Kidney (tissue), 14 donors: ENCODE results near the gene UBE3C. TPM values are rescaled to one million over a fixed set of nuclear protein-coding genes. Genes with fewer than 3 reads are reported as not detected.

Source experiments
- DNase-seq, 5 donors: peaks; one replicate each; pipeline ENCODE4 v3.0.0-alpha.2; 2013 to 2020
- FAIRE-seq: peaks from 2 replicates; lab custom pipeline; 2012; peaks lifted over from hg19 to GRCh38; lab: Jason Lieb, UNC
- H3K27ac ChIP-seq, 2 donors: one replicate each; pipeline ENCODE4 v1.7.0; 2013; ENCODE audit warnings: low read depth in 2 of 2, low read length in 2 of 2, inconsistent platforms in 1 of 2
- H3K27me3 ChIP-seq: one replicate; pipeline ENCODE4 v1.7.1; 2013; ENCODE audit warnings: low read length, inconsistent platforms; ENCODE audit not compliant: control insufficient read depth, insufficient read depth
- H3K36me3 ChIP-seq, 3 donors: one replicate each; pipeline versions ENCODE4 v1.7.0 to v1.7.1; 2013; ENCODE audit warnings: low read length in 3 of 3, control low read depth in 1 of 3, inconsistent platforms in 1 of 3; ENCODE audit not compliant: insufficient read depth in 3 of 3, control insufficient read depth in 2 of 3
- H3K4me1 ChIP-seq, 3 donors: one replicate each; pipeline versions ENCODE4 v1.7.0 to v1.7.1; 2013; ENCODE audit warnings: low read length in 3 of 3, inconsistent platforms in 1 of 3, low read depth in 1 of 3; ENCODE audit not compliant: control insufficient read depth in 2 of 3, insufficient read depth in 2 of 3
- H3K4me3 ChIP-seq, 3 donors: one replicate each; pipeline versions ENCODE4 v1.7.0 to v1.8.1; 2013; ENCODE audit warnings: low read length in 3 of 3, control low read depth in 1 of 3, inconsistent platforms in 1 of 3
- H3K9ac ChIP-seq, 3 donors: one replicate each; pipeline versions ENCODE4 v1.7.0 to v1.7.1; 2013; ENCODE audit warnings: low read length in 3 of 3, control low read depth in 1 of 3, inconsistent platforms in 1 of 3
- H3K9me3 ChIP-seq, 3 donors: one replicate each; pipeline versions ENCODE4 v1.7.0 to v1.7.1; 2013; ENCODE audit warnings: low read length in 3 of 3, control low read depth in 1 of 3, inconsistent platforms in 1 of 3; ENCODE audit not compliant: control insufficient read depth in 2 of 3, insufficient read depth in 1 of 3
- CTCF ChIP-seq: IDR thresholded peaks from 3 replicates; pipeline ENCODE4 v1.5.1; 2012; ENCODE audit warnings: mild to moderate bottlenecking, moderate library complexity, borderline replicate concordance; ENCODE audit not compliant: insufficient read depth; ENCODE audit errors: extremely low read depth
- intact Hi-C: fragments of 100-400 bp; cut with DNase I; formaldehyde crosslinking; loops from one replicate; pipeline ENCODE4 v1.11.1; 2022
- polyA plus RNA-seq: library from polyadenylated mRNA; stranded (reverse); fragments of 350-450 nt; fragmentation: Illumina TruSeq; extraction: RNeasy Lipid Tissue Mini Kit (QIAGEN cat#74804); gene quantifications from one replicate; pipeline ENCODE4 v1.2.3, GENCODE V29; 2014; ENCODE audit warnings: low read depth, low replicate concordance; ENCODE audit not compliant: insufficient read depth
- total RNA-seq: library from RNA; stranded (reverse); fragmentation: NEBNext Ultra II Directional; extraction: Animal tissue kit (Norgen Biotek cat#: 25700); gene quantifications from one replicate; pipeline ENCODE4 v1.2.1, GENCODE V29; 2021
- donor health status: control.
- donor health status: control.
- donor health status: control.
- donor health status: control.
- donor health status: control.
- donor health status: DM: yes; HTN: yes; CAD: no.
- donor health status: Normal renal cell carcinoma (clear cell type).

UBE3C gene
- total and polyA plus RNA-seq, 2 donors from 2014 or later: 20.9 to 58.5 TPM

- intact Hi-C loops: no loop called here
- Histone ChIP-seq H3K36me3 (peaks cover 4 to 29% (median 11%) of the 10 kb centered on the region in 3 donors), H3K27ac (no peak overlapping the region), H3K4me3 (no peak overlapping the region), H3K27me3 (no peaks in the 10 kb centered on the region), H3K9me3 (no peaks in the 10 kb centered on the region), H3K4me1 (no peaks in the 10 kb centered on the region), H3K9ac (no peak overlapping the region)
- no peak for TF ChIP-seq CTCF
- FAIRE-seq: no peak
- DNase-seq: no peak
Observed at GRCh38 chr7:157235357-157236333, 96.9 kb downstream of the UBE3C start.

GRCh38 chr7:157238087-157238486 is 99.4 kb downstream of the UBE3C start:
- Histone ChIP-seq H3K9me3 (no peaks in the 10 kb centered on the region), H3K36me3 (peaks cover 2 to 13% (median 8%) of the 10 kb centered on the region in 3 donors), H3K4me1 (no peaks in the 10 kb centered on the region), H3K27ac (no peak overlapping the region), H3K27me3 (no peaks in the 10 kb centered on the region), H3K9ac (no peak overlapping the region), H3K4me3 (no peak overlapping the region)
- TF ChIP-seq CTCF: no peak
- FAIRE-seq (no peak), DNase-seq (no peak)
- intact Hi-C loops: no loop called here

GRCh38 chr7:157239571-157240270 is 101.0 kb downstream of the UBE3C start:
- no peak overlapping the region for H3K4me3 ChIP-seq
- intact Hi-C loops: no loop called here
- no peak for FAIRE-seq
- H3K9ac ChIP-seq: no peak overlapping the region
- H3K9me3 ChIP-seq: no peaks in the 10 kb centered on the region
- no peaks in the 10 kb centered on the region for H3K27me3 ChIP-seq
- no peaks in the 10 kb centered on the region for H3K4me1 ChIP-seq
- H3K27ac ChIP-seq: no peak overlapping the region
- TF ChIP-seq CTCF: no peak
- no peak for DNase-seq
- H3K36me3 ChIP-seq: peaks cover 2 to 6% (median 4%) of the 10 kb centered on the region in 3 donors
